ENCODE results near the gene MBNL1. TPM values are rescaled to one million over a fixed set of nuclear protein-coding genes. Genes with fewer than 3 reads are reported as not detected.

MBNL1 gene
- polyA plus RNA-seq, 1 donor from 2014 or later: 12.7 TPM

DNA sequence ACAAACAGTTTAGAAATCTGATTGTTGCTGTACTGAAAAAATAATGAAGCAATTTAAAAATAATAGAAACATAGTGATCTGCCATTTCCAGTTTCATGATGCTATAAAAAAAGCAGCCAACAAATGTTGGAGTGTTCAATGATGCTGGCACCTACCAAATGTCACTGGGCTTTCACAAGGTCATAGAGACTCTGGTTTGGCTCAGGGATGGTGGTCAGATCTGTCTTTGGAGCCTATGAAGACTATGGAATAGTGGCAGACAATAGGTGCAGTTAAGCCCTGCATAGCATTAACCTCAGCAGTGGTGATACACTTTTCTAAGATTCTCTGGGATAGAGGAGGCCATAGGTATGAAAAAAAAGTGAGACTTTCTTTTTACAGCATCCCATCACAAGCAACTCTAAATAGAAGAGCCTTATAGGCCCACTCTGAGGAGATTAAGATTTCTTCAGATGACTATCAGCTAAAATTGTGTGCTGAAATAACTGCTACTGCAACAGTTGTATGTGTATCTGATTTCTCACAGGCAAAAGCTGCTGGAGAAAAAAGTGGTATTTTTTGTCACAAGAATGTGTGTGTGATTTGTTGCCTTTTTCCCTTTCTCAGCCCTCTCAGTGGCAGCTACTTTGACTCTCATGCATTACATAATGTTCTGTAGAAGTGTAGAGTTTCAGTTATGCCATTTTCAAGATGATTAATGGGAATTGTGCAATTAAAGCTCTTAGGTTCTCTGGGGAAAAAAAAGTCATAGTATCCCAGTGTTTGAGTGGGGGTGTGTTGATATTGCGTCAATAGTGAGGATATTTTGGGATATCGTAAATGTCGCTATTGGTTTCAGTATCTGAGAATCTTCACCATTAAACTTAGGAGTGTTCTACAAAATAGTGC is 137.4 kb downstream of the MBNL1 start:
- Histone ChIP-seq H3K4me3 (ENCODE audit: low read length) (no peak overlapping the region), H3K27ac (ENCODE audit: low read length) (no peak overlapping the region), H3K9ac (ENCODE audit: low read length) (no peak overlapping the region), H3F3A (ENCODE audit: insufficient read depth, low read length, poor library complexity, severe bottlenecking) (no peaks in the 10 kb centered on the region), H4K20me1 (ENCODE audit: insufficient read depth) (no peaks in the 10 kb centered on the region), H3K36me3 (ENCODE audit: insufficient read depth, low read length) (no peaks in the 10 kb centered on the region), H3K79me2 (replicated peaks; ENCODE audit: insufficient read depth, low read length) (peaks cover 39% of the 10 kb centered on the region), H3K27me3 (ENCODE audit: insufficient read depth, low read depth, low read length) (no peaks in the 10 kb centered on the region), H2AFZ (ENCODE audit: low read depth, low read length) (no peak overlapping the region), H3K4me2 (ENCODE audit: low read length) (no peak overlapping the region), H3K9me3 (ENCODE audit: low read length) (no peaks in the 10 kb centered on the region), H3K9me2 (ENCODE audit: insufficient read depth, low read length) (no peaks in the 10 kb centered on the region)
- TF ChIP-seq, protein P1, sequence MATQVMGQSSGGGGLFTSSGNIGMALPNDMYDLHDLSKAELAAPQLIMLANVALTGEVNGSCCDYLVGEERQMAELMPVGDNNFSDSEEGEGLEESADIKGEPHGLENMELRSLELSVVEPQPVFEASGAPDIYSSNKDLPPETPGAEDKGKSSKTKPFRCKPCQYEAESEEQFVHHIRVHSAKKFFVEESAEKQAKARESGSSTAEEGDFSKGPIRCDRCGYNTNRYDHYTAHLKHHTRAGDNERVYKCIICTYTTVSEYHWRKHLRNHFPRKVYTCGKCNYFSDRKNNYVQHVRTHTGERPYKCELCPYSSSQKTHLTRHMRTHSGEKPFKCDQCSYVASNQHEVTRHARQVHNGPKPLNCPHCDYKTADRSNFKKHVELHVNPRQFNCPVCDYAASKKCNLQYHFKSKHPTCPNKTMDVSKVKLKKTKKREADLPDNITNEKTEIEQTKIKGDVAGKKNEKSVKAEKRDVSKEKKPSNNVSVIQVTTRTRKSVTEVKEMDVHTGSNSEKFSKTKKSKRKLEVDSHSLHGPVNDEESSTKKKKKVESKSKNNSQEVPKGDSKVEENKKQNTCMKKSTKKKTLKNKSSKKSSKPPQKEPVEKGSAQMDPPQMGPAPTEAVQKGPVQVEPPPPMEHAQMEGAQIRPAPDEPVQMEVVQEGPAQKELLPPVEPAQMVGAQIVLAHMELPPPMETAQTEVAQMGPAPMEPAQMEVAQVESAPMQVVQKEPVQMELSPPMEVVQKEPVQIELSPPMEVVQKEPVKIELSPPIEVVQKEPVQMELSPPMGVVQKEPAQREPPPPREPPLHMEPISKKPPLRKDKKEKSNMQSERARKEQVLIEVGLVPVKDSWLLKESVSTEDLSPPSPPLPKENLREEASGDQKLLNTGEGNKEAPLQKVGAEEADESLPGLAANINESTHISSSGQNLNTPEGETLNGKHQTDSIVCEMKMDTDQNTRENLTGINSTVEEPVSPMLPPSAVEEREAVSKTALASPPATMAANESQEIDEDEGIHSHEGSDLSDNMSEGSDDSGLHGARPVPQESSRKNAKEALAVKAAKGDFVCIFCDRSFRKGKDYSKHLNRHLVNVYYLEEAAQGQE (IDR thresholded peaks at IDR 0.05; ENCODE audit: borderline replicate concordance): no peak

DNA sequence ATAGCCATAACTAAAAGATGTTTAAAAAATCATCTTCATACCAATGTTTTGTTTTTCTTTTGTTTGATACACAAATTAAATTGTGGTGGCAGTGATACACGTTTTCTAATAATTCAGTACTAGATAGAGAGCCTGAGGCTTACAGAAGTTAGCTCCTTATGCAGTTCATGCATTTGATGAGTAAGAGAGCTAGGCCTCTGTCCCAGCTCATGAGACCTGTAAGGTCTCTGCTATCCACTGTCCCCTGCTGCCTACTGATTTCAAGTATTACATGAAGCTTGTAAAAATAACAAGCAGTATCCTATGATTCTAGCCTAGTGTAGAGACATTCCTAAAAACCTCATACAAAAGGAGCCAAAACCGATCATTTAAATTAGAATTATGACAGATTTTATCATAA is 144.5 kb downstream of the MBNL1 start:
- no peaks in the 10 kb centered on the region for H3K9me2 ChIP-seq (ENCODE audit: insufficient read depth, low read length)
- H3K9me3 ChIP-seq (ENCODE audit: low read length): no peaks in the 10 kb centered on the region
- H3K9ac ChIP-seq (ENCODE audit: low read length): no peak overlapping the region
- H3K27ac ChIP-seq (ENCODE audit: low read length): no peak overlapping the region
- no peak overlapping the region for H3K4me2 ChIP-seq (ENCODE audit: low read length)
- peaks cover 30% of the 10 kb centered on the region for H3K79me2 ChIP-seq (replicated peaks; ENCODE audit: insufficient read depth, low read length)
- H3K27me3 ChIP-seq (ENCODE audit: insufficient read depth, low read depth, low read length): no peaks in the 10 kb centered on the region
- no peaks in the 10 kb centered on the region for H3K36me3 ChIP-seq (ENCODE audit: insufficient read depth, low read length)
- H4K20me1 ChIP-seq (ENCODE audit: insufficient read depth): no peaks in the 10 kb centered on the region
- H2AFZ ChIP-seq (ENCODE audit: low read depth, low read length): no peak overlapping the region
- TF ChIP-seq EP300 (conservative IDR thresholded peaks at IDR 0.05; ENCODE audit: poor library complexity, severe bottlenecking) (no peak), RAD21 (conservative IDR thresholded peaks at IDR 0.05) (no peak), EZH2 (IDR thresholded peaks at IDR 0.05; ENCODE audit: borderline replicate concordance, insufficient read depth, low read length, poor library complexity, severe bottlenecking) (no peak), SMC3 (conservative IDR thresholded peaks at IDR 0.05; ENCODE audit: poor library complexity) (no peak), MXI1 (conservative IDR thresholded peaks at IDR 0.05; ENCODE audit: poor library complexity, severe bottlenecking) (no peak), POLR2AphosphoS5 (IDR thresholded peaks at IDR 0.05) (no peak), TAF1 (IDR thresholded peaks at IDR 0.05; ENCODE audit: low read depth) (no peak)
- TF ChIP-seq, protein P2, sequence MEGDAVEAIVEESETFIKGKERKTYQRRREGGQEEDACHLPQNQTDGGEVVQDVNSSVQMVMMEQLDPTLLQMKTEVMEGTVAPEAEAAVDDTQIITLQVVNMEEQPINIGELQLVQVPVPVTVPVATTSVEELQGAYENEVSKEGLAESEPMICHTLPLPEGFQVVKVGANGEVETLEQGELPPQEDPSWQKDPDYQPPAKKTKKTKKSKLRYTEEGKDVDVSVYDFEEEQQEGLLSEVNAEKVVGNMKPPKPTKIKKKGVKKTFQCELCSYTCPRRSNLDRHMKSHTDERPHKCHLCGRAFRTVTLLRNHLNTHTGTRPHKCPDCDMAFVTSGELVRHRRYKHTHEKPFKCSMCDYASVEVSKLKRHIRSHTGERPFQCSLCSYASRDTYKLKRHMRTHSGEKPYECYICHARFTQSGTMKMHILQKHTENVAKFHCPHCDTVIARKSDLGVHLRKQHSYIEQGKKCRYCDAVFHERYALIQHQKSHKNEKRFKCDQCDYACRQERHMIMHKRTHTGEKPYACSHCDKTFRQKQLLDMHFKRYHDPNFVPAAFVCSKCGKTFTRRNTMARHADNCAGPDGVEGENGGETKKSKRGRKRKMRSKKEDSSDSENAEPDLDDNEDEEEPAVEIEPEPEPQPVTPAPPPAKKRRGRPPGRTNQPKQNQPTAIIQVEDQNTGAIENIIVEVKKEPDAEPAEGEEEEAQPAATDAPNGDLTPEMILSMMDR (IDR thresholded peaks at IDR 0.05; ENCODE audit: poor library complexity, severe bottlenecking): no peak
- TF ChIP-seq, protein P1 (IDR thresholded peaks at IDR 0.05; ENCODE audit: borderline replicate concordance): no peak
- no peak overlapping the region for H3K4me3 ChIP-seq (ENCODE audit: low read length)
- H3F3A ChIP-seq (ENCODE audit: insufficient read depth, low read length, poor library complexity, severe bottlenecking): no peaks in the 10 kb centered on the region

Data from neural cell (in vitro differentiated cells).